Measurements from ENCODE around the gene CREG1.

CREG1 gene

DNA sequence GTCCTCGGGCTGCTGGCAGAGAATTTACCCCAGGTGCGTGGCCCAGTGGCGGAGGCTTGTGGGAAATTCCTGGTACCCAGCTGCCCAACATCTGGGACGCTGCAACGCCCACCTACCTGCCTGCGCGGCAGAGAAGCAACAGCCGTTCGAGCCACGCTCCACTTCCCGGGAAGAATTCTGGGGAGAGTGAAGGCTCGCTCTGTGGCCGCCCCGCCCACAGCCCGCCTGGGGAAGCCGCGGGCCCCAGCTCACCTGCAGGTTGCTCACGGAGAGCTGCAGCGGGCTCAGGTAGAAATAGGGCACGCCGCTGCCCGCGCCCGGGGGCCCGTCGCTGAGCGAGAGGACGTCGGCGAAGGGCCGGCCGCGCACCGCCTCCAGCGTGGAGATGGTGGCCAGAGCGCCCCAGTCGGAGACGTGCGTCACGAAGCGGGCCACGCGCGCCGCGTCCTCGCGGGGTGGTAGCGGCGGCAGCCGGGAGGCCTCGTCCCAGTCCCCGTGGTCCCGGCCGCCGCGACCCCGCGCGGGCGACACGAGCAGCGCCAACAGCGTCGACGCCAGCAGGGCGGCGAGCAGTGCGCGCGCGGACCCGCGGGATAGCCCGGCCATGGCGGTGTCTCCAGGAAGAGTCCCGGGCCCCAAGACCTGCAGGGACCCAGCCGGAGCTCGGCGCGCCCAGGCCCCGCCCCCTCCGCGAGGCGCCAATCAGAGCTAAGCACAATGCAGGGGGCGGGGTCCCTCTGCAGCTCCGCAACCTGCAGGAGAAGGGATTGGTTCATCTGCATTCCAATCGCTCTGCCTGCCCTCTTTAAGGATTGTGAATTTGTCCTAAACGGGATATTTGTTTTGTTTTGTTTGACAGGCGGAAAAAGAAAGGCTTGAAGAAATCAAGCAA, at the start of gene CREG1:
TSS of gene CREG1 (minus strand) at position 627 of the 892 bp plus-strand sequence.
- no peaks in the 10 kb centered on the region for H3K9me3 ChIP-seq (ENCODE audit: control insufficient read depth, low read length)
- peaks cover 25% of the 10 kb centered on the region for H3K4me1 ChIP-seq (ENCODE audit: control insufficient read depth, insufficient read depth, low read length)
- DNase-seq (ENCODE audit: low read depth) = peak; percentile 96
- H3K27me3 ChIP-seq (replicated peaks; ENCODE audit: control insufficient read depth, insufficient read depth, low read length) = no peaks in the 10 kb centered on the region
- peak within 1 kb of the TSS; percentile 91 for H3K4me3 ChIP-seq (ENCODE audit: low read length)
- peak within 1 kb of the TSS; percentile 86 for H3K9ac ChIP-seq (ENCODE audit: low read length)
- H3K36me3 ChIP-seq (ENCODE audit: control insufficient read depth, insufficient read depth, low read length, severe bottlenecking) = no peaks in the 10 kb centered on the region

DNA sequence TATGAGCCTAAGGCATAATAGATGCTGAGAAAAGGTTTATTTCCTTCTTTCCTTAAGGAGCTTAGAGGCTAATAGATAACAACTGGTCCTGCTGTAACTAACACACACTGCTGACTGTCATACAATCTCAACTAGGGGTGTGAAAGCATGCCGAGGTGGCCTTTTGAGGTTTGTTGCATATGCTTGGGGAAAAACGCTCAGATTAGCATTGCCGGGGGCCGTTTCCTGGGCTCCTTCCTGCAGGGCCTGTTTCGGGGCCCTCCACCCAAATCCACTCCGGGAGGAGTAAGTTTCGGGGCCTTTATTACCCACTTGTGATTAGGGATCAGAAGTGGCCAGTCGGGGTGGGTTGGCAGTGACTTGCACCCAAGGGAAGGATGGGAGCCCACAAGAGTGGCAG, 49.3 kb upstream of the CREG1 start:
- Histone ChIP-seq H3K4me3 (ENCODE audit: low read length) (no peak overlapping the region), H3K9me3 (ENCODE audit: control insufficient read depth, low read length) (peaks cover 8% of the 10 kb centered on the region), H3K9ac (ENCODE audit: low read length) (no peak overlapping the region), H3K36me3 (ENCODE audit: control insufficient read depth, insufficient read depth, low read length, severe bottlenecking) (no peaks in the 10 kb centered on the region), H3K4me1 (ENCODE audit: control insufficient read depth, insufficient read depth, low read length) (peaks cover 16% of the 10 kb centered on the region), H3K27me3 (replicated peaks; ENCODE audit: control insufficient read depth, insufficient read depth, low read length) (no peaks in the 10 kb centered on the region)
- DNase-seq (ENCODE audit: low read depth) = no peak

DNA sequence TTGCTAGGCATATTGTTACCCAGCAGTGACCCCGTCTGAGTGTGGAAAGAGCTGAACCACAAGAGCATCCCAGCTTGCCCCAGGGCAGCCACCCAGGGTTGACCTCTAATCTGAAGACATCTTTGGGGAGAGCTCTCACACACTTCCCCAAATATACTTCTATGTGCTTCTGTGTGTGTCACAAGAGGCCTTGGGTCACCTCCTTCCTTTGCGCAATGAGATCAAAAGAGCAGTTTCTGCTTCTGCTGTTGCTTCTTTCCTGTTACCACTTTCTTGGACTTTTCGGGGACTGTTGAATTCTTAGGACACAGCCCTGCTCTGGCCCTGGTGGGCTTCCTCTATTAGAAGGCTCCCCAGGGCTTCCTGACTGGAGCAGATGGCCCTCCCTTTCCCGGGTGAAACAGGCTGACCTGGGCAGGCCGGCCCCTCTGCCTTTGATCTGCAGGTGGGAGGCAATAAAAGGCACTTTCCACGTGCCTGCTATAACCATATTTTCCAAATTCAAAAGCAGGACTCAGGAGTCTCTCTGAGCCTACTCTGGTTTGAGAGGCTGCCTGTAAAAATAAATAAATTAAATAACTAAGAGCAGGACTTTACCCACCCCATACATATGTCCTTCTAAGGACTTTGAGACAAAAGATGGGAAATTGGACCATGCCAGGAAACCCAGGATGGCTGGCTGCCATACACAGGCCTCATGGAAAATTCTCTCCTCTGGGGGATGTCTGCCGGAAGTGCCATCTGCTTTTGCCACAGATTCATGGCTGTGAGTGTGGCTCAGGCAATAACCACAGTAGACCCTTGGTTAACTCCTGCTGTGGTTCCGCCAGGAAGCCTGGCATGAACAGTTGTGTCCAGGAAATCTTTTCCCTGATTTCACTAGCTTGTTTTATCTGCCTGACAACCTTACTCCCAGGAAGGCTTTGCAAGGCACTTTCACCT, 48.2 kb upstream of the CREG1 start:
- Histone ChIP-seq H3K4me3 (ENCODE audit: low read length) (no peak overlapping the region), H3K27me3 (replicated peaks; ENCODE audit: control insufficient read depth, insufficient read depth, low read length) (no peaks in the 10 kb centered on the region), H3K4me1 (ENCODE audit: control insufficient read depth, insufficient read depth, low read length) (peaks cover 16% of the 10 kb centered on the region), H3K9me3 (ENCODE audit: control insufficient read depth, low read length) (no peaks in the 10 kb centered on the region), H3K36me3 (ENCODE audit: control insufficient read depth, insufficient read depth, low read length, severe bottlenecking) (no peaks in the 10 kb centered on the region), H3K9ac (ENCODE audit: low read length) (no peak overlapping the region)
- DNase-seq (ENCODE audit: low read depth) = no peak

DNA sequence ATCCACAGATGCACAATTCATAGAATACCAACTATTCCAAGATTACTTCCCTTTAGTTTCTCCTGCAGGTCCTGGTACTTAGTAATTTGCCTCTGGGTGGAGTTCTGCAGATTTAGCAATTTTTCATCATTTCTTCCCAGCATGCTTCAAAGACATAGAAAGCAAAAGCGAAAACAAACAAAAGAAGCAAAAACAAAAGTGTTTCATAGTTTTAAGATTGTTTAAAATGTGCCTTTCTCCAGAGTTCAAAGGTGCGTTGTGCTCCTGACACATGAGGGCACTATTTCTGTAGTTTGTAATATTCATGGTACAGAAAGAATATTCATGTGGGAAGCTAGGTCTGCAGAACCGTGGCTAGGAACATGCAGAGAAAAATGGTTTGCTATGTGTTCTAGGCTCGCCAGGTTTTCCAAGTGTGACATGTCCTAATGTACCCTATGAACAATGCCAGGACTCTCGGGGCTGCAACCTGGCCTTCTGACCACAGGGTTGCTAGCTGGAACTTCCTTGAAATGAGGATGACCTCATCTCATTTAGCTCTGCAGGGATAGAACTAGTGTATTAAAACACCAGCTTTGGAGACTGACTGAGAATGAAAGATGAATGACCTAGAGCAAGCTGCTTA, 46.5 kb upstream of the CREG1 start:
- no peak overlapping the region for H3K9ac ChIP-seq (ENCODE audit: low read length)
- no peaks in the 10 kb centered on the region for H3K36me3 ChIP-seq (ENCODE audit: control insufficient read depth, insufficient read depth, low read length, severe bottlenecking)
- no peaks in the 10 kb centered on the region for H3K27me3 ChIP-seq (replicated peaks; ENCODE audit: control insufficient read depth, insufficient read depth, low read length)
- H3K4me1 ChIP-seq (ENCODE audit: control insufficient read depth, insufficient read depth, low read length) = peaks cover 16% of the 10 kb centered on the region
- peak; percentile 56 for DNase-seq (ENCODE audit: low read depth)
- no peaks in the 10 kb centered on the region for H3K9me3 ChIP-seq (ENCODE audit: control insufficient read depth, low read length)
- no peak overlapping the region for H3K4me3 ChIP-seq (ENCODE audit: low read length)

DNA sequence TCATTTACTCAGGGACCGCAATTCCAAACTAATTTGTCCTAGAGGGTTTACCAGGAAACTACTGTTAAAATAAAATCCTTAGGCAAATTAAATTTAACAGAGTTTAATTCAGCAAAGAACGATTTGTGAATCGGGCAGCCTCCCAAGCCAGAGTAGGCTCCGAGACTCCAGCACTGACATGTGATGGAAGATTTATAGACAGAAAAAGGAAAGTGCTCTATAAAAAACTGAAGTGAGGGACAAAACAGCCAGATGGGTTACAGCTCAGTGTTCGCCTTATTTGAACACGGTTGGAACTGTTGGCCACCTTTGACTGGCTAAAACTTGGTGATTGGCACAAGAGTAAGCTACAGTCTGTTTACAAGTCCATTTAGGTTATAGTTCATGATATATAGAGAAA, 41.3 kb upstream of the CREG1 start:
- no peaks in the 10 kb centered on the region for H3K4me1 ChIP-seq (ENCODE audit: control insufficient read depth, insufficient read depth, low read length)
- DNase-seq (ENCODE audit: low read depth) = no peak
- H3K27me3 ChIP-seq (replicated peaks; ENCODE audit: control insufficient read depth, insufficient read depth, low read length) = no peaks in the 10 kb centered on the region
- H3K4me3 ChIP-seq (ENCODE audit: low read length) = no peak overlapping the region
- no peaks in the 10 kb centered on the region for H3K36me3 ChIP-seq (ENCODE audit: control insufficient read depth, insufficient read depth, low read length, severe bottlenecking)
- no peak overlapping the region for H3K9ac ChIP-seq (ENCODE audit: low read length)
- no peaks in the 10 kb centered on the region for H3K9me3 ChIP-seq (ENCODE audit: control insufficient read depth, low read length)

DNA sequence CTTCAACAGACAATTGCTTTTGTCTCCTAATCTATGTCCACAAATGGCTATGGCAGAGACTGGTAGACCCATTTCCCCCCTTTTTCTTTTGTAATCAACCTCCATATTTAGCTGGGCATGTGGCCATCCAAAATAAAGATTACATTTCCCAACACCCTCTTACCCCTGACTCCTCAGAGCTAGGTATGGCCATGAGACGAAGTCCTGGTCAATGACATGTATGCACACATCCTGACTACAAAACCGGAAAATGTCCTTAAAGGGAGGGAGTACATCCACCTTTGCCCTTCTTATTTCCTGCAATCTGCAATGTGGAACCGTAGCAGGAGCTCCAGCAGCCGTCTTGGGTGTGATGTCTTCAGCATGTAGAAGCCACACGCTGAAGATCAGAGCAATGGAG, 40.3 kb upstream of the CREG1 start:
- no peaks in the 10 kb centered on the region for H3K27me3 ChIP-seq (replicated peaks; ENCODE audit: control insufficient read depth, insufficient read depth, low read length)
- DNase-seq (ENCODE audit: low read depth) = no peak
- no peaks in the 10 kb centered on the region for H3K36me3 ChIP-seq (ENCODE audit: control insufficient read depth, insufficient read depth, low read length, severe bottlenecking)
- H3K4me1 ChIP-seq (ENCODE audit: control insufficient read depth, insufficient read depth, low read length) = no peaks in the 10 kb centered on the region
- no peak overlapping the region for H3K4me3 ChIP-seq (ENCODE audit: low read length)
- H3K9me3 ChIP-seq (ENCODE audit: control insufficient read depth, low read length) = no peaks in the 10 kb centered on the region
- no peak overlapping the region for H3K9ac ChIP-seq (ENCODE audit: low read length)

DNA sequence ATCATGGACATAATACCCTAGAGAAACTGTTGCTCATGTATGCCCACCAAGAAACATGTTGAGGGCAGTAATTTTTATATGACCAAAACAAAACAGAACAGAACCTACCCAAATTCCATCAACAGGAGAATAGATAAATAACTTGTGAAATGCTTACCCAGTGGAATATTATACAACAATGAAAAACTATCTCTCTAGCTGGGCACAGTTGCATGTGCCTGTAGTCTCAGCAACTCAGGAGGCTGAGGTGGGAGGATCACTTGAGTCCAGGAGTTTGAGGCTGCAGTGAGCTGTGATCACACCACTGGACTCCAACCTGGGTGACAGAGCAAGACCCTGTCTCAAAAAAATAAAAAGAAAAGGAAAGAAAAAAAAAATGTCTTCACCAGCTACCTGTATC, 38.9 kb upstream of the CREG1 start:
- no peak for DNase-seq (ENCODE audit: low read depth)
- Histone ChIP-seq H3K36me3 (ENCODE audit: control insufficient read depth, insufficient read depth, low read length, severe bottlenecking) (no peaks in the 10 kb centered on the region), H3K4me1 (ENCODE audit: control insufficient read depth, insufficient read depth, low read length) (no peaks in the 10 kb centered on the region), H3K9me3 (ENCODE audit: control insufficient read depth, low read length) (no peaks in the 10 kb centered on the region), H3K9ac (ENCODE audit: low read length) (no peak overlapping the region), H3K4me3 (ENCODE audit: low read length) (no peak overlapping the region), H3K27me3 (replicated peaks; ENCODE audit: control insufficient read depth, insufficient read depth, low read length) (no peaks in the 10 kb centered on the region)

DNA sequence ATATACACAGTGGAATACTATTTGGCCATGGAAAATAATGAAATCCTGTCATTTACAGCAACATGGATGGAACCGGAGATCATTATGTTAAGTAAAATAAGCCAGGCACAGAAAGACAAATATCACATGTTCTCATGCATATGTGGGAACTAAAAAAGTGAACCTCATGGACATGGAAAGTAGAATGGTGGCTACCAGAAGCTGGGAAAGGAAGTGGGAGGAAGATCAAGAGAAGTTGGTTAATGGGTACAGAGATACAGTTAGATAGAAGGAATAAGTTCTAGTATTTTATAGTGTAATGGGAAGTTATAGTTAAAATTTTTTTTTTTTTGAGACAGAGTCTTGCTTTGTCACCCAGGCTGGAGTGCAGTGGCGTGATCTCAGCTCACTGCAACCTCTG, 34.8 kb upstream of the CREG1 start:
- no peak for DNase-seq (ENCODE audit: low read depth)
- Histone ChIP-seq H3K9ac (ENCODE audit: low read length) (no peak overlapping the region), H3K9me3 (ENCODE audit: control insufficient read depth, low read length) (no peaks in the 10 kb centered on the region), H3K36me3 (ENCODE audit: control insufficient read depth, insufficient read depth, low read length, severe bottlenecking) (no peaks in the 10 kb centered on the region), H3K27me3 (replicated peaks; ENCODE audit: control insufficient read depth, insufficient read depth, low read length) (peaks cover 5% of the 10 kb centered on the region), H3K4me3 (ENCODE audit: low read length) (no peak overlapping the region), H3K4me1 (ENCODE audit: control insufficient read depth, insufficient read depth, low read length) (no peaks in the 10 kb centered on the region)

DNA sequence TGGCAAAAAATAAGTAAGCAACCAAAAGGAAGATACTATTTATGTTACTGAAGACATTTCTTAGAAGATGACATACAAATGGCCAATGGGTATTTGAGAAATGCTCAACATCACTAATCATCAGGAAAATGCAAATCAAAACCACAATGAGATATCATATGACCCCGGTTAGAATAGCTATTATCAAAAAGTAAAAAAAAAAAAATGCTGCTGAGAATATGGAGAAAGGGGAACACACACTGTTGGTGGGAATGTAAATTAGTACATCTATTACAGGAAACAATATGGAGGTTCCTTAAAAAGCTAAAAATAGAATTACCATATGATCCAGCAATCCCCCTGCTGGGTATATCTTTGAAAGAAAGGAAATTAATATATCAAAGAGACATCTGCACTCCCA, 34.3 kb upstream of the CREG1 start:
- no peaks in the 10 kb centered on the region for H3K36me3 ChIP-seq (ENCODE audit: control insufficient read depth, insufficient read depth, low read length, severe bottlenecking)
- no peak overlapping the region for H3K9ac ChIP-seq (ENCODE audit: low read length)
- peaks cover 7% of the 10 kb centered on the region for H3K27me3 ChIP-seq (replicated peaks; ENCODE audit: control insufficient read depth, insufficient read depth, low read length)
- no peaks in the 10 kb centered on the region for H3K4me1 ChIP-seq (ENCODE audit: control insufficient read depth, insufficient read depth, low read length)
- H3K9me3 ChIP-seq (ENCODE audit: control insufficient read depth, low read length) = no peaks in the 10 kb centered on the region
- no peak overlapping the region for H3K4me3 ChIP-seq (ENCODE audit: low read length)
- no peak for DNase-seq (ENCODE audit: low read depth)

DNA sequence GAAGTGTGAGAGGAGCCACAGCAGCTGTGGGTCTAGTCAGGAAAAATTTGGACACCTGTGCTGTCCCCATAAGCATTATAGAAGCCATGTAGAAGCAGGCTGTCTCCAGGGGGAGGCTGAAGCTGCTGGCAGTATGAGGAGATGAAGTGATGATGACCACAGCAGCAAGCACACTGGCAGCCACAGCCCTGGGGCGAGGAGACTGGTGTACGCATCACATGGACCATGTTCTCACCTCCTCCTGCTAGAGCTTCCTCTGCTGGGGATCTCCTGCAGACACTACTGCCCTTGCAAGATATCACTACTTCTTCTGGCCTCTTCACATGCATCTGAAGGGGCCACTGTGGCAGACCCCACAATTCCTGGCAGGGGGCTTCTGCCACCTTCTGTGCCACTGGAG, 33.8 kb upstream of the CREG1 start:
- DNase-seq (ENCODE audit: low read depth) = no peak
- Histone ChIP-seq H3K27me3 (replicated peaks; ENCODE audit: control insufficient read depth, insufficient read depth, low read length) (peaks cover 9% of the 10 kb centered on the region), H3K4me1 (ENCODE audit: control insufficient read depth, insufficient read depth, low read length) (no peaks in the 10 kb centered on the region), H3K4me3 (ENCODE audit: low read length) (no peak overlapping the region), H3K9ac (ENCODE audit: low read length) (no peak overlapping the region), H3K9me3 (ENCODE audit: control insufficient read depth, low read length) (no peaks in the 10 kb centered on the region), H3K36me3 (ENCODE audit: control insufficient read depth, insufficient read depth, low read length, severe bottlenecking) (no peaks in the 10 kb centered on the region)

DNA sequence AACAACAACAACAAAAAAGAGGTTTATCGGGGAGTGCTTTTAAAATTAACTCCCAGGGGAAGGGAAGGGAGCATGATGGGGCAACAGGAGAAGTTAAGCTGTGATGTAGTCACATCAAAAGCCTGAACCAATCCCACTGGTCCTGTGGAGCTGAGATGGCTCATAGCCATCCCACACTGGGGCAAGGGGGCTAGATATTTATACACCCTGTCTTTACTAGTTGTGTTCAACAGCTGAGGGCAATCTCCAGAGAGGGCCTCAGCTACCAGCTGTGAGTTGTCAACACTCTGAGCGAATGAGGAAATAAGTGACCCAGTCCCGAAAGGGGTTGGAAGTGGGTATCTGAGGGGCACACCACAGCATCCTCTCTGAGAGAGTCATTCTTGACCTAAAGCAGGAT, 31.0 kb upstream of the CREG1 start:
- no peaks in the 10 kb centered on the region for H3K9me3 ChIP-seq (ENCODE audit: control insufficient read depth, low read length)
- H3K4me3 ChIP-seq (ENCODE audit: low read length) = no peak overlapping the region
- DNase-seq (ENCODE audit: low read depth) = no peak
- H3K36me3 ChIP-seq (ENCODE audit: control insufficient read depth, insufficient read depth, low read length, severe bottlenecking) = no peaks in the 10 kb centered on the region
- peaks cover 13% of the 10 kb centered on the region for H3K27me3 ChIP-seq (replicated peaks; ENCODE audit: control insufficient read depth, insufficient read depth, low read length)
- H3K9ac ChIP-seq (ENCODE audit: low read length) = no peak overlapping the region
- no peaks in the 10 kb centered on the region for H3K4me1 ChIP-seq (ENCODE audit: control insufficient read depth, insufficient read depth, low read length)
